WTC11 (cell line): Measurements from ENCODE around the gene OS9. TPM values are rescaled to one million over a fixed set of nuclear protein-coding genes. Genes with fewer than 3 reads are reported as not detected.
"Not testable (repeated sequence)": the region's sequence is repeated elsewhere in the genome, so short reads cannot be mapped to it uniquely, and the experiment has no call there.

Experiments
- ATAC-seq: fragments of 200-7000 bp; cut with Tn5 transposase; 2 replicates; pipeline ENCODE4 v1.10.0; 2021; ENCODE audit warnings: mild to moderate bottlenecking, moderate library complexity
- CTCF ChIA-PET: fragments of 300-600 bp; sonication (Branson Sonifier 250); formaldehyde crosslinking; loops from one replicate; lab custom pipeline; 2021; ENCODE audit warnings: antibody characterized with exemption; lab: Charles Lee
- POLR2A ChIA-PET: fragments of 350-600 bp; sonication (Branson Sonifier 250); formaldehyde crosslinking; loops from one replicate; lab custom pipeline; 2021; ENCODE audit warnings: antibody characterized with exemption; lab: Charles Lee
- DNase-seq: peaks from one replicate; pipeline ENCODE4 v3.0.0; 2021; ENCODE audit warnings: low spot score
- H3K27ac Mint-ChIP-seq: 2 replicates; pipeline ENCODE4 v1.8.0; 2021; ENCODE audit warnings: mixed read lengths
- H3K27me3 Mint-ChIP-seq: 2 replicates; pipeline ENCODE4 v1.8.0; 2021; ENCODE audit warnings: low read depth, mild to moderate bottlenecking, moderate library complexity, mixed read lengths
- H3K36me3 Mint-ChIP-seq: 2 replicates; pipeline ENCODE4 v1.8.0; 2021; ENCODE audit warnings: mixed read lengths
- H3K4me1 Mint-ChIP-seq: 2 replicates; pipeline ENCODE4 v1.8.0; 2022; ENCODE audit warnings: mixed read lengths
- H3K4me3 Mint-ChIP-seq: 2 replicates; pipeline ENCODE4 v1.8.0; 2021; ENCODE audit warnings: mild to moderate bottlenecking, moderate library complexity, mixed read lengths
- H3K9me3 Mint-ChIP-seq: 2 replicates; pipeline ENCODE4 v1.8.0; 2021; ENCODE audit warnings: mixed read lengths
- EMX1 ChIP-seq: fragments of 250-450 bp; sonication (Bioruptor Pico); IDR thresholded peaks from 2 replicates; pipeline ENCODE4 v1.8.0; 2021; ENCODE audit warnings: mild to moderate bottlenecking
- GTF2I ChIP-seq: fragments of 250-450 bp; sonication (Bioruptor Pico); conservative IDR thresholded peaks from 2 replicates; pipeline ENCODE4 v1.4.0; 2021; ENCODE audit warnings: mild to moderate bottlenecking
- IRF2 ChIP-seq: sonication (generic); formaldehyde crosslinking; IDR thresholded peaks from 2 replicates; pipeline ENCODE4 v1.8.0; 2022; ENCODE audit warnings: low read depth, missing genetic modification reagents, borderline replicate concordance
- JAZF1 ChIP-seq: fragments of 250-450 bp; sonication (Bioruptor Pico); IDR thresholded peaks from 2 replicates; pipeline ENCODE4 v1.9.0; 2021; ENCODE audit warnings: moderate library complexity, mild to moderate bottlenecking, inconsistent platforms
- NR1H2 ChIP-seq: sonication (generic); formaldehyde crosslinking; IDR thresholded peaks from 2 replicates; pipeline ENCODE4 v1.9.0; 2021; ENCODE audit warnings: mild to moderate bottlenecking, moderate library complexity, missing genetic modification reagents
- NR2C2 ChIP-seq: sonication (generic); formaldehyde crosslinking; IDR thresholded peaks from 2 replicates; pipeline ENCODE4 v1.8.0; 2022; ENCODE audit warnings: mild to moderate bottlenecking, missing genetic modification reagents
- RELA ChIP-seq: sonication (generic); formaldehyde crosslinking; IDR thresholded peaks from 2 replicates; pipeline ENCODE4 v1.8.1; 2022; ENCODE audit warnings: missing genetic modification reagents, mild to moderate bottlenecking, borderline replicate concordance
- SMAD4 ChIP-seq: sonication (generic); formaldehyde crosslinking; IDR thresholded peaks from 2 replicates; pipeline ENCODE4 v1.8.0; 2022; ENCODE audit warnings: mild to moderate bottlenecking, missing genetic modification reagents
- SOX15 ChIP-seq: fragments of 250-450 bp; sonication (Bioruptor Pico); IDR thresholded peaks from 2 replicates; pipeline ENCODE4 v1.9.0; 2021; ENCODE audit warnings: mild to moderate bottlenecking
- TCF7 ChIP-seq: sonication (generic); formaldehyde crosslinking; IDR thresholded peaks from 2 replicates; pipeline ENCODE4 v1.8.0; 2022; ENCODE audit warnings: mild to moderate bottlenecking, low read depth, missing genetic modification reagents, moderate library complexity
- TP53 ChIP-seq: sonication (generic); formaldehyde crosslinking; IDR thresholded peaks from 2 replicates; pipeline ENCODE4 v1.8.1; 2023; ENCODE audit warnings: mild to moderate bottlenecking, missing genetic modification reagents
- ZNF317 ChIP-seq: sonication (generic); formaldehyde crosslinking; IDR thresholded peaks from 2 replicates; pipeline ENCODE4 v1.8.1; 2023; ENCODE audit warnings: low read depth, mild to moderate bottlenecking, moderate library complexity, missing genetic modification reagents, borderline replicate concordance
- ZNF416 ChIP-seq: fragments of 250-450 bp; sonication (Bioruptor Pico); IDR thresholded peaks from 2 replicates; pipeline ENCODE4 v1.9.0; 2021; ENCODE audit warnings: mild to moderate bottlenecking, inconsistent platforms
- total RNA-seq: library from RNA; stranded (reverse); gene quantifications from 3 replicates; pipeline ENCODE4 v1.2.3, GENCODE V29; 2021
- TF ChIP-seq, protein P1 (sequence below): fragments of 250-450 bp; sonication (Bioruptor Pico); conservative IDR thresholded peaks from 2 replicates; pipeline ENCODE4 v1.9.0; 2021; ENCODE audit warnings: mild to moderate bottlenecking
- TF ChIP-seq, protein P2 (sequence below): sonication (generic); formaldehyde crosslinking; IDR thresholded peaks from 2 replicates; pipeline ENCODE4 v1.8.1; 2022; ENCODE audit warnings: low read depth, mild to moderate bottlenecking, moderate library complexity, missing genetic modification reagents, borderline replicate concordance
- TF ChIP-seq, protein P3 (sequence below): sonication (generic); formaldehyde crosslinking; IDR thresholded peaks from 2 replicates; pipeline ENCODE4 v1.8.0; 2022; ENCODE audit warnings: mild to moderate bottlenecking, missing genetic modification reagents
- TF ChIP-seq, protein P4 (sequence below): sonication (generic); formaldehyde crosslinking; IDR thresholded peaks from 2 replicates; pipeline ENCODE4 v1.8.1; 2022; ENCODE audit warnings: low read depth, missing genetic modification reagents, borderline replicate concordance
- TF ChIP-seq, protein P5 (sequence below): sonication (generic); formaldehyde crosslinking; IDR thresholded peaks from 2 replicates; pipeline ENCODE4 v1.8.0; 2022; ENCODE audit warnings: mild to moderate bottlenecking, missing genetic modification reagents
- TF ChIP-seq, protein P6 (sequence below): sonication (generic); formaldehyde crosslinking; IDR thresholded peaks from 2 replicates; pipeline ENCODE4 v1.8.1; 2023; ENCODE audit warnings: mild to moderate bottlenecking, missing genetic modification reagents
- TF ChIP-seq, protein P7 (sequence below): fragments of 250-450 bp; sonication (Bioruptor Pico); IDR thresholded peaks from 2 replicates; pipeline ENCODE4 v1.8.0; 2021; ENCODE audit warnings: mild to moderate bottlenecking

OS9 gene
- total RNA-seq, 1 experiment from 2014 or later: 77.5 TPM

DNA sequence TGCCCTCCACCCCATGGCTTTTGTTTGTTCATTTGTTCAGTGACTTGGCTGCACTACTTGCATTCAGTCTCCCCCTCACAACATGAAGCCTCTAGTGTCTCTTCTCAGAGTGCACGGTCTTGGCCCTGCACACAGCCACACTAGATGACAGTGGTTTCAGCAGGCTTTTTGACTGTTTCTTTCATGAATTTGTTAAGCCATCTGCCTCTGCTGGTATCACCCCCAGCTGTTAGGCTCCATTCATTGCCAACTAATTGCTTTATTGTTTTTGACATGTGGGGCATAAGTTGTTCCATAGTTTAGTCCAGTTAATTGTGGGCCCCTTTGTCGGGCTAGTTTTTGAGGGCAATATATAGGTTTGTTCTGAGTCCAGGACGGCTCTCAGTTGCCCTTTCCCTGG is 18.8 kb downstream of the OS9 start:
- H3K4me1 Mint-ChIP-seq: no peaks in the 10 kb centered on the region
- H3K36me3 Mint-ChIP-seq: no peaks in the 10 kb centered on the region; the same call in none of the 2 replicates
- no peak for TF ChIP-seq IRF2 (CRISPR knock-in tag)
- no peak for TF ChIP-seq NR1H2 (CRISPR knock-in tag)
- no peak for TF ChIP-seq NR2C2 (CRISPR knock-in tag)
- TF ChIP-seq TP53: no peak
- H3K27ac Mint-ChIP-seq: no peak overlapping the region
- POLR2A ChIA-PET: no interaction called here
- ATAC-seq (no peak), DNase-seq (no peak)
- H3K4me3 Mint-ChIP-seq: no peak overlapping the region
- CTCF ChIA-PET: interaction anchor here (1.9 kb wide), 2 partner anchors 13 to 80 kb away, joined by 5 to 13 read pairs; partner anchors contain the start of gene B4GALNT1
- peaks cover 7% of the 10 kb centered on the region; the same call in 1 of the 2 replicates for H3K9me3 Mint-ChIP-seq
- no peaks in the 10 kb centered on the region for H3K27me3 Mint-ChIP-seq

DNA sequence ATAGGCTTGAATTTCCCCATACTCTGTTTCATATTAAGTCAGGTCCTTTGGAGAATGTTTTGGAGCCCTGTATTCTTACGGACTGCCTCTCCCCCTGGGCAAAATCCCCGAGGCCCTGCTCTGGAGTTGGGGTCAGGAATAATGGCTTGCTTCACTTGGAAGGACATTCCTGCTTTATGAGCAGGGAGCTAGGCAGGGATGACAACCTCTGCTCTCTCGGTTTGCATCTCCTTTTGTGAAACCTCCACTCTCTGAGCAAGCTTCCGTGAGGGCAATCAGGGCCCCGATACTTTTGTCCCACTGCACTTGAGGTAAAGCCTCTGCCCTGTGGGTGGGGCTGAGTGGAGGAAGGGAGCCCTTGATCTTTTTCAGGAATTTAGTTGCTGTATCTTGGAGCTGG is 19.3 kb downstream of the OS9 start:
- POLR2A ChIA-PET: no interaction called here
- H3K4me1 Mint-ChIP-seq: no peaks in the 10 kb centered on the region
- H3K27me3 Mint-ChIP-seq: no peaks in the 10 kb centered on the region
- DNase-seq (no peak), ATAC-seq (no peak)
- CTCF ChIA-PET: interaction anchor here (1.9 kb wide), 2 partner anchors 13 to 80 kb away, joined by 5 to 13 read pairs; partner anchors contain the start of gene B4GALNT1
- H3K27ac Mint-ChIP-seq: no peak overlapping the region
- peaks cover 7% of the 10 kb centered on the region; the same call in 1 of the 2 replicates for H3K9me3 Mint-ChIP-seq
- TF ChIP-seq, protein P1, sequence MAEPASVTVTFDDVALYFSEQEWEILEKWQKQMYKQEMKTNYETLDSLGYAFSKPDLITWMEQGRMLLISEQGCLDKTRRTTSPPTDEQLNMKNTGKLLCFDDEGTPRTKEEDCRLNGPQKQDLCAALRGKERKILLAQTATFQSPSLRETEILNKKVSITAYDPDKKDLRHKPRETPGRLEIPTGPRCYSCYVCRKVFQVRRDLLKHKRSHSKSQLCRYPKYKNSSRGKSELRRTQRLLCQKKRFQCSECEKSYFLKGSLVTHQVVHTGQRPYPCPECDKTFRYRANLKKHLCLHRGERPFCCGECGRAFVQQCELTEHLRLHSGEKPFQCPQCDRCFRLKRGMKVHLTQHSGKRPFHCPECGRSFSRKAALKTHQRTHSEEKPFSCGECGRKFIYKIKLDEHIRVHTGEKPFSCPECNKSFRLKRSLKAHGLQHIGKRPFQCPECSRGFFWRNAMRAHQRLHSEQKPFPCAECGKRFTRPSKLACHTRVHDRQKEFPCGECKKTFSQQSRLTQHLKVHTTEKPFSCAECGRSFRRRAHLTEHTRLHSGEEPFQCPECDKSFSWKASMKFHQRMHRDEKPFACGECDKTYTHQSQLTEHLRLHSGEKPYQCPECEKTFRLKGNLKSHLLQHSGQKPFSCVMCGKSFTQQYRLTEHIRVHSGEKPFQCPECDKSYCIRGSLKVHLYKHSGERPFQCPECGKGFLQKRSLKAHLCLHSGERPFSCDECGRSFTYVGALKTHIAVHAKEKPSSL (CRISPR knock-in tag): no peak
- TF ChIP-seq, protein P2, sequence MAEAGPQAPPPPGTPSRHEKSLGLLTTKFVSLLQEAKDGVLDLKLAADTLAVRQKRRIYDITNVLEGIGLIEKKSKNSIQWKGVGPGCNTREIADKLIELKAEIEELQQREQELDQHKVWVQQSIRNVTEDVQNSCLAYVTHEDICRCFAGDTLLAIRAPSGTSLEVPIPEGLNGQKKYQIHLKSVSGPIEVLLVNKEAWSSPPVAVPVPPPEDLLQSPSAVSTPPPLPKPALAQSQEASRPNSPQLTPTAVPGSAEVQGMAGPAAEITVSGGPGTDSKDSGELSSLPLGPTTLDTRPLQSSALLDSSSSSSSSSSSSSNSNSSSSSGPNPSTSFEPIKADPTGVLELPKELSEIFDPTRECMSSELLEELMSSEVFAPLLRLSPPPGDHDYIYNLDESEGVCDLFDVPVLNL: no peak
- no peak for TF ChIP-seq ZNF416 (CRISPR knock-in tag)
- TF ChIP-seq SMAD4 (CRISPR knock-in tag): no peak
- no peak for TF ChIP-seq RELA (CRISPR knock-in tag)
- TF ChIP-seq TCF7 (CRISPR knock-in tag): no peak
- no peak for TF ChIP-seq JAZF1 (CRISPR knock-in tag)
- H3K36me3 Mint-ChIP-seq: peaks cover 5% of the 10 kb centered on the region
- no peak overlapping the region for H3K4me3 Mint-ChIP-seq

DNA sequence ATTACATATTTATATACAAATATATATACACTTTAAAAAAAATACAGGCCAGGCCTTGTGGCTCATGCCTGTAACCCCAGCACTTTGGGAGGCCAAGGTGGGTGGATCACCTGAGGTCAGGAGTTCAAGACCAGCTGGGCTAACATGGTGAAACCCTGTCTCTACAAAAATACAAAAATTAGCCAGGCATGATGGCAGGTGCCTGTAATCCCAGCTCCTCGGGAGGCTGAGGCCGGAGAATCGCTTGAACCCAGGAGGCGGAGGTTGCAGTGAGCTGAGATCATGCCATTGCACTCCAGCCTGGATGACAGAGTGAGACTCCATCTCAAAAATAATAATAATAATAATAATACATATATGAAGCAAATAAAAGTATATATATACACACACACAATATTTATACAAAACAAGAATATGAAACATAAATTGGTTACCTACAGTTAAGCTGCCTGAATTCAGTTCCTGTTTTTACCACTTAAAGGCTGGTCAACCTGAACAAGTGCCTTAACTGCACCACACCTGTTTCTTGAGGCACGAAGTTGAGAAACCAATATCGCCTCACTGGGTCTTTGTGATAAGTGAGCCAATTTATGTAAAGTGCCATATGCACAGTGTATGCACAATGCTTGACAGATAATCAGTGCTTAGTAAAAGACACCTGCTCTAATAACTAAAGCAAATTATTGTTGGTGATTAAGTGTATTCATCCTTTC is 21.3 kb downstream of the OS9 start:
- H3K4me1 Mint-ChIP-seq, DNase-seq, POLR2A ChIA-PET, H3K27ac Mint-ChIP-seq, H3K4me3 Mint-ChIP-seq, CTCF ChIA-PET, H3K9me3 Mint-ChIP-seq, H3K27me3 Mint-ChIP-seq, ATAC-seq: not testable (repeated sequence)
- H3K36me3 Mint-ChIP-seq: peaks cover 16% of the 10 kb centered on the region

DNA sequence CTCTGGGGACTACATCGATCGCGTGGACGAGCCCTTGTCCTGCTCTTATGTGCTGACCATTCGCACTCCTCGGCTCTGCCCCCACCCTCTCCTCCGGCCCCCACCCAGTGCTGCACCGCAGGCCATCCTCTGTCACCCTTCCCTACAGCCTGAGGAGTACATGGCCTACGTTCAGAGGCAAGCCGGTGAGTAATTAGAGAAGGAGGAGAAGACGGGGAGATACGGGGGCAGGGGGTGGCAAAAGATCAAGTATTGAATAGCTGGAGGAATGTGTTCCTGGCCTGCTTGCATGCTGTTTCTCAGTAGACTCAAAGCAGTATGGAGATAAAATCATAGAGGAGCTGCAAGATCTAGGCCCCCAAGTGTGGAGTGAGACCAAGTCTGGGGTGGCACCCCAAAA is 21.9 kb downstream of the OS9 start:
- peaks cover 16% of the 10 kb centered on the region for H3K36me3 Mint-ChIP-seq
- POLR2A ChIA-PET: no interaction called here
- H3K9me3 Mint-ChIP-seq: peaks cover 7% of the 10 kb centered on the region; the same call in 1 of the 2 replicates
- CTCF ChIA-PET: no interaction called here
- H3K27me3 Mint-ChIP-seq: no peaks in the 10 kb centered on the region
- H3K4me3 Mint-ChIP-seq: no peak overlapping the region
- DNase-seq (no peak), ATAC-seq (no peak)
- no peaks in the 10 kb centered on the region for H3K4me1 Mint-ChIP-seq
- no peak overlapping the region for H3K27ac Mint-ChIP-seq
- TF ChIP-seq, protein P3, sequence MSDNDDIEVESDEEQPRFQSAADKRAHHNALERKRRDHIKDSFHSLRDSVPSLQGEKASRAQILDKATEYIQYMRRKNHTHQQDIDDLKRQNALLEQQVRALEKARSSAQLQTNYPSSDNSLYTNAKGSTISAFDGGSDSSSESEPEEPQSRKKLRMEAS: no peak
- no peak for TF ChIP-seq GTF2I
- TF ChIP-seq ZNF317 (CRISPR knock-in tag): no peak
- TF ChIP-seq, protein P4, sequence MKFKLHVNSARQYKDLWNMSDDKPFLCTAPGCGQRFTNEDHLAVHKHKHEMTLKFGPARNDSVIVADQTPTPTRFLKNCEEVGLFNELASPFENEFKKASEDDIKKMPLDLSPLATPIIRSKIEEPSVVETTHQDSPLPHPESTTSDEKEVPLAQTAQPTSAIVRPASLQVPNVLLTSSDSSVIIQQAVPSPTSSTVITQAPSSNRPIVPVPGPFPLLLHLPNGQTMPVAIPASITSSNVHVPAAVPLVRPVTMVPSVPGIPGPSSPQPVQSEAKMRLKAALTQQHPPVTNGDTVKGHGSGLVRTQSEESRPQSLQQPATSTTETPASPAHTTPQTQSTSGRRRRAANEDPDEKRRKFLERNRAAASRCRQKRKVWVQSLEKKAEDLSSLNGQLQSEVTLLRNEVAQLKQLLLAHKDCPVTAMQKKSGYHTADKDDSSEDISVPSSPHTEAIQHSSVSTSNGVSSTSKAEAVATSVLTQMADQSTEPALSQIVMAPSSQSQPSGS: no peak
- TF ChIP-seq, protein P5, sequence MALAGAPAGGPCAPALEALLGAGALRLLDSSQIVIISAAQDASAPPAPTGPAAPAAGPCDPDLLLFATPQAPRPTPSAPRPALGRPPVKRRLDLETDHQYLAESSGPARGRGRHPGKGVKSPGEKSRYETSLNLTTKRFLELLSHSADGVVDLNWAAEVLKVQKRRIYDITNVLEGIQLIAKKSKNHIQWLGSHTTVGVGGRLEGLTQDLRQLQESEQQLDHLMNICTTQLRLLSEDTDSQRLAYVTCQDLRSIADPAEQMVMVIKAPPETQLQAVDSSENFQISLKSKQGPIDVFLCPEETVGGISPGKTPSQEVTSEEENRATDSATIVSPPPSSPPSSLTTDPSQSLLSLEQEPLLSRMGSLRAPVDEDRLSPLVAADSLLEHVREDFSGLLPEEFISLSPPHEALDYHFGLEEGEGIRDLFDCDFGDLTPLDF (CRISPR knock-in tag): no peak
- TF ChIP-seq EMX1 (CRISPR knock-in tag): no peak
- TF ChIP-seq, protein P6, sequence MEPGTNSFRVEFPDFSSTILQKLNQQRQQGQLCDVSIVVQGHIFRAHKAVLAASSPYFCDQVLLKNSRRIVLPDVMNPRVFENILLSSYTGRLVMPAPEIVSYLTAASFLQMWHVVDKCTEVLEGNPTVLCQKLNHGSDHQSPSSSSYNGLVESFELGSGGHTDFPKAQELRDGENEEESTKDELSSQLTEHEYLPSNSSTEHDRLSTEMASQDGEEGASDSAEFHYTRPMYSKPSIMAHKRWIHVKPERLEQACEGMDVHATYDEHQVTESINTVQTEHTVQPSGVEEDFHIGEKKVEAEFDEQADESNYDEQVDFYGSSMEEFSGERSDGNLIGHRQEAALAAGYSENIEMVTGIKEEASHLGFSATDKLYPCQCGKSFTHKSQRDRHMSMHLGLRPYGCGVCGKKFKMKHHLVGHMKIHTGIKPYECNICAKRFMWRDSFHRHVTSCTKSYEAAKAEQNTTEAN (CRISPR knock-in tag): no peak
- TF ChIP-seq, protein P7, sequence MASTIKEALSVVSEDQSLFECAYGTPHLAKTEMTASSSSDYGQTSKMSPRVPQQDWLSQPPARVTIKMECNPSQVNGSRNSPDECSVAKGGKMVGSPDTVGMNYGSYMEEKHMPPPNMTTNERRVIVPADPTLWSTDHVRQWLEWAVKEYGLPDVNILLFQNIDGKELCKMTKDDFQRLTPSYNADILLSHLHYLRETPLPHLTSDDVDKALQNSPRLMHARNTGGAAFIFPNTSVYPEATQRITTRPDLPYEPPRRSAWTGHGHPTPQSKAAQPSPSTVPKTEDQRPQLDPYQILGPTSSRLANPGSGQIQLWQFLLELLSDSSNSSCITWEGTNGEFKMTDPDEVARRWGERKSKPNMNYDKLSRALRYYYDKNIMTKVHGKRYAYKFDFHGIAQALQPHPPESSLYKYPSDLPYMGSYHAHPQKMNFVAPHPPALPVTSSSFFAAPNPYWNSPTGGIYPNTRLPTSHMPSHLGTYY (CRISPR knock-in tag): no peak
- TF ChIP-seq ZNF416 (CRISPR knock-in tag): no peak
- TF ChIP-seq SOX15 (CRISPR knock-in tag): no peak
